Heart left ventricle (tissue), 13 donors: ENCODE measurements around the gene TTPAL.

ENCODE experiments used
- POLR2A ChIP-seq, 2 donors: fragments of 450-650 bp; IDR thresholded peaks; one replicate each; pipeline ENCODE4 v1.6.1; 2017; ENCODE audit warnings: antibody characterized with exemption in 2 of 2, mild to moderate bottlenecking in 2 of 2, moderate library complexity in 2 of 2
- TF ChIP-seq, protein P1 (sequence below), 12 donors: fragments of 200-600 bp; sonication (generic) in 4 of 12; IDR thresholded peaks; one replicate each; pipeline versions ENCODE4 v1.5.0 to v1.8.0; 2018 to 2022; ENCODE audit warnings: antibody characterized with exemption in 12 of 12, mild to moderate bottlenecking in 5 of 12
- donor health status: ischemic (EF 13 %, LVEDD 7.1; RV severe dilation, severe dysfunction).
- donor health status: DM: no; HTN: yes; CAD: no.
- donor health status: DM: no; HTN: no; CAD: no.
- donor health status: ischemic (EF 25% LVEDD 6.9; RV normal size, moderate dysfunction).
- donor health status: ischemic (EF 25% LVEDD 5.7; RV mildly dilated, moderate dysfunction).
- donor health status: ischemic (EF 35%, LVEDD 5.7; RV mildly dilated, moderate dysfunction).
- donor health status: nonischemic (EF 11% LVEDD 7.7; RV severe dilation, severe dysfunction).
- donor health status: DM: yes; HTN: yes; CAD: no.
- donor health status: PGD.
- donor health status: ischemic (EF 29% LVEDD 5.4; RV normal size, mild dysfunction).
- donor health status: nonischemic (EF 23%, LVEDD 6.1; RV moderate dilation, normal function).

- TF ChIP-seq, protein P1, sequence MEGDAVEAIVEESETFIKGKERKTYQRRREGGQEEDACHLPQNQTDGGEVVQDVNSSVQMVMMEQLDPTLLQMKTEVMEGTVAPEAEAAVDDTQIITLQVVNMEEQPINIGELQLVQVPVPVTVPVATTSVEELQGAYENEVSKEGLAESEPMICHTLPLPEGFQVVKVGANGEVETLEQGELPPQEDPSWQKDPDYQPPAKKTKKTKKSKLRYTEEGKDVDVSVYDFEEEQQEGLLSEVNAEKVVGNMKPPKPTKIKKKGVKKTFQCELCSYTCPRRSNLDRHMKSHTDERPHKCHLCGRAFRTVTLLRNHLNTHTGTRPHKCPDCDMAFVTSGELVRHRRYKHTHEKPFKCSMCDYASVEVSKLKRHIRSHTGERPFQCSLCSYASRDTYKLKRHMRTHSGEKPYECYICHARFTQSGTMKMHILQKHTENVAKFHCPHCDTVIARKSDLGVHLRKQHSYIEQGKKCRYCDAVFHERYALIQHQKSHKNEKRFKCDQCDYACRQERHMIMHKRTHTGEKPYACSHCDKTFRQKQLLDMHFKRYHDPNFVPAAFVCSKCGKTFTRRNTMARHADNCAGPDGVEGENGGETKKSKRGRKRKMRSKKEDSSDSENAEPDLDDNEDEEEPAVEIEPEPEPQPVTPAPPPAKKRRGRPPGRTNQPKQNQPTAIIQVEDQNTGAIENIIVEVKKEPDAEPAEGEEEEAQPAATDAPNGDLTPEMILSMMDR (IDR thresholded peaks at IDR 0.05) = no peak
- TF ChIP-seq POLR2A (IDR thresholded peaks at IDR 0.05) = no peak
Measured at GRCh38 chr20:44438782-44439181, 36.9 kb upstream of the TTPAL start.
